Frontal cortex (tissue), 4 donors: ENCODE measurements around the gene PRDM12. TPM values are rescaled to one million over a fixed set of nuclear protein-coding genes. Genes with fewer than 3 reads are reported as not detected.

Experiments
- DNase-seq, 2 donors: peaks; one replicate each; pipeline ENCODE4 v3.0.0; 2012; ENCODE audit warnings: low spot score in 2 of 2
- FAIRE-seq: peaks from 2 replicates; lab custom pipeline; 2012; peaks lifted over from hg19 to GRCh38; lab: Jason Lieb, UNC
- small RNA-seq: library from RNA; depleted of rRNA; stranded (forward); fragments of <200 nt; gene quantifications from one replicate; pipeline ENCODE3, GENCODE V24; 2014
- total RNA-seq: library from RNA; depleted of rRNA; stranded (reverse); fragments of >200 nt; gene quantifications from one replicate; pipeline ENCODE4 v1.2.3, GENCODE V29; 2014
- donor health status: control.
- donor health status: control.
- donor health status: control.

PRDM12 gene
- total RNA-seq, 1 donor from 2014 or later = 0.41 TPM

GRCh38 chr9:130712564-130713285, 48.3 kb downstream of the PRDM12 start:
- no peak for FAIRE-seq
- peak; percentile 94 to 97 for DNase-seq

- FAIRE-seq = no peak
- DNase-seq = no peak
Observed at GRCh38 chr9:130713286-130713960, 49.0 kb downstream of the PRDM12 start.

- DNase-seq (no peak), FAIRE-seq (no peak)
Observed at GRCh38 chr9:130714586-130715110, 50.3 kb downstream of the PRDM12 start.

- DNase-seq = no peak
- no peak for FAIRE-seq
Observed at GRCh38 chr9:130715270-130715669, 50.9 kb downstream of the PRDM12 start.

- no peak for FAIRE-seq
- DNase-seq = no peak
Observed at GRCh38 chr9:130718562-130718961, 54.2 kb downstream of the PRDM12 start.

- DNase-seq = no peak
- no peak for FAIRE-seq
Observed at GRCh38 chr9:130720762-130721161, 56.4 kb downstream of the PRDM12 start.

- DNase-seq = no peak
- no peak for FAIRE-seq
Observed at GRCh38 chr9:130728721-130729120, 64.3 kb downstream of the PRDM12 start.

DNA sequence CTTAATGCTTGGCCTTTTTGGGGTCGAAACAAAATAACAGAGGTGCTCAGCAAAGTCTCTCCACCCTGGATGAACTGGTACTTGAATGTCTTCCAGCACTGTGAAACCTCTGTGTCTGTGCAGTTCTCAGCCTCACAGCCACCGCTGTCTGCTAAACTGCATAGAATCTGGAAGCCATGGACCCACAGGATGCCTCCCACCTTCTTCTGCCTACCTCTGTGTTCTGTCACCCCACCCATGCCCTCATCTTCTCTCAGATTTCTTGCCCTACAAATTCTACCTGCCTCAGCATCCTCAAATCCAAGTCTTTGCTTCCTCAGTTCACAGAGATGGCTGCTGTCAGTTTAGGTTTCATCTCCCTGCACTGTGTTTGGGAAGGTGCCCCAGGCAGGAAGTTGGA, 64.8 kb downstream of the PRDM12 start:
- no peak for FAIRE-seq

GRCh38 chr9:130731355-130731754, 67.0 kb downstream of the PRDM12 start:
- FAIRE-seq (no peak), DNase-seq (no peak)

More for the DNA sequence above, 64.8 kb downstream of the PRDM12 start:
- no peak for DNase-seq

- FAIRE-seq (no peak), DNase-seq (no peak)
Observed at GRCh38 chr9:130732136-130732535, 67.7 kb downstream of the PRDM12 start.

Small RNA genes within 50 kb of the gene (small RNA-seq; reads per million reads assigned to genes)
- not detected for gene AL359092.1
- gene MIR6856 = not detected

Other genes starting within 250 kb of the PRDM12 start
- gene ASS1, start 219.6 kb upstream of the PRDM12 start, total RNA-seq = 16.7 TPM
- gene FUBP3, start 85.0 kb upstream of the PRDM12 start, total RNA-seq = 40.4 TPM
- 48.5 TPM for gene EXOSC2, start 29.2 kb downstream of the PRDM12 start, total RNA-seq
- gene ABL1, start 170.7 kb downstream of the PRDM12 start, total RNA-seq = 21.6 TPM
- under 0.01 TPM for gene QRFP, start 232.2 kb downstream of the PRDM12 start, total RNA-seq